Bronchial epithelial cell (primary cell): Measurements from ENCODE around the gene NPC1L1. TPM values are rescaled to one million over a fixed set of nuclear protein-coding genes. Genes with fewer than 3 reads are reported as not detected.
A peak's percentile ranks its signal among the peaks of the same experiment; 100 is the strongest.

Experiments used
- DNase-seq: peaks from one replicate; pipeline ENCODE4 v3.0.0-alpha.2; 2010; ENCODE audit warnings: low read depth
- FAIRE-seq: peaks from 2 replicates; lab custom pipeline; 2011; peaks lifted over from hg19 to GRCh38; lab: Jason Lieb, UNC
- H3K27me3 ChIP-seq: 2 replicates; pipeline ENCODE4 v1.5.1; 2011; ENCODE audit warnings: low read length; ENCODE audit not compliant: control insufficient read depth, insufficient read depth
- H3K36me3 ChIP-seq: 2 replicates; pipeline ENCODE4 v1.5.1; 2011; ENCODE audit warnings: low read length; ENCODE audit not compliant: control insufficient read depth, insufficient read depth
- H3K4me3 ChIP-seq: 2 replicates; pipeline ENCODE4 v1.5.1; 2011; ENCODE audit warnings: mild to moderate bottlenecking, low read depth, low read length, control low read depth
- total RNA-seq: library from RNA; depleted of rRNA; stranded (reverse); fragments of >200 nt; gene quantifications from 2 replicates; pipeline ENCODE4 v1.2.1, GENCODE V29; 2014
- TF ChIP-seq, protein P1 (sequence below): IDR thresholded peaks from 2 replicates; pipeline ENCODE4 v1.5.1; 2011; ENCODE audit warnings: mild to moderate bottlenecking, moderate library complexity, low read length, control low read depth, inconsistent platforms; ENCODE audit not compliant: insufficient read depth, severe bottlenecking

NPC1L1 gene
- total RNA-seq, 1 donor from 2014 or later = under 0.01 TPM

- Histone ChIP-seq H3K36me3 (peaks cover 16% of the 10 kb centered on the region), H3K27me3 (no peaks in the 10 kb centered on the region), H3K4me3 (no peak overlapping the region)
- FAIRE-seq = no peak
- TF ChIP-seq, protein P1, sequence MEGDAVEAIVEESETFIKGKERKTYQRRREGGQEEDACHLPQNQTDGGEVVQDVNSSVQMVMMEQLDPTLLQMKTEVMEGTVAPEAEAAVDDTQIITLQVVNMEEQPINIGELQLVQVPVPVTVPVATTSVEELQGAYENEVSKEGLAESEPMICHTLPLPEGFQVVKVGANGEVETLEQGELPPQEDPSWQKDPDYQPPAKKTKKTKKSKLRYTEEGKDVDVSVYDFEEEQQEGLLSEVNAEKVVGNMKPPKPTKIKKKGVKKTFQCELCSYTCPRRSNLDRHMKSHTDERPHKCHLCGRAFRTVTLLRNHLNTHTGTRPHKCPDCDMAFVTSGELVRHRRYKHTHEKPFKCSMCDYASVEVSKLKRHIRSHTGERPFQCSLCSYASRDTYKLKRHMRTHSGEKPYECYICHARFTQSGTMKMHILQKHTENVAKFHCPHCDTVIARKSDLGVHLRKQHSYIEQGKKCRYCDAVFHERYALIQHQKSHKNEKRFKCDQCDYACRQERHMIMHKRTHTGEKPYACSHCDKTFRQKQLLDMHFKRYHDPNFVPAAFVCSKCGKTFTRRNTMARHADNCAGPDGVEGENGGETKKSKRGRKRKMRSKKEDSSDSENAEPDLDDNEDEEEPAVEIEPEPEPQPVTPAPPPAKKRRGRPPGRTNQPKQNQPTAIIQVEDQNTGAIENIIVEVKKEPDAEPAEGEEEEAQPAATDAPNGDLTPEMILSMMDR = no peak
- no peak for DNase-seq
Measured at GRCh38 chr7:44482502-44483485, 58.3 kb downstream of the NPC1L1 start.

- Histone ChIP-seq H3K36me3 (peaks cover 13% of the 10 kb centered on the region), H3K27me3 (no peaks in the 10 kb centered on the region), H3K4me3 (no peak overlapping the region)
- TF ChIP-seq, protein P1 = no peak
- FAIRE-seq (no peak), DNase-seq (no peak)
Measured at GRCh38 chr7:44477938-44478337, 63.2 kb downstream of the NPC1L1 start.

GRCh38 chr7:44477063-44477830 is 63.9 kb downstream of the NPC1L1 start:
- no peaks in the 10 kb centered on the region for H3K27me3 ChIP-seq
- H3K4me3 ChIP-seq = no peak overlapping the region
- TF ChIP-seq, protein P1 = peak; percentile 98
- DNase-seq (peak; percentile 90), FAIRE-seq (peak; percentile 89)
- H3K36me3 ChIP-seq = peaks cover 13% of the 10 kb centered on the region

- Histone ChIP-seq H3K4me3 (no peak overlapping the region), H3K36me3 (peaks cover 14% of the 10 kb centered on the region), H3K27me3 (no peaks in the 10 kb centered on the region)
- TF ChIP-seq, protein P1 = no peak
- no peak for FAIRE-seq
- DNase-seq = no peak
Measured at GRCh38 chr7:44476313-44476712, 64.8 kb downstream of the NPC1L1 start.

GRCh38 chr7:44473295-44473694 is 67.8 kb downstream of the NPC1L1 start:
- TF ChIP-seq, protein P1 = no peak
- Histone ChIP-seq H3K4me3 (no peak overlapping the region), H3K36me3 (peaks cover 16% of the 10 kb centered on the region), H3K27me3 (no peaks in the 10 kb centered on the region)
- DNase-seq (peak; percentile 83), FAIRE-seq (no peak)
